HG03066 (cell line): ENCODE measurements around the gene BMP8A.
"Not testable (repeated sequence)": the region's sequence is repeated elsewhere in the genome, so short reads cannot be mapped to it uniquely, and the experiment has no call there.

Experiments
- ATAC-seq: cut with Tn5 transposase; IDR thresholded peaks from one replicate; pipeline ENCODE4 v1.9.1; 2021; ENCODE audit warnings: low read depth; ENCODE audit not compliant: unreplicated experiment

Gene BMP8A

GRCh38 chr1:39525366-39526165, 34.1 kb downstream of the BMP8A start:
- ATAC-seq, result peak; percentile 91

- no peak for ATAC-seq
Observed at GRCh38 chr1:39526466-39527189, 35.2 kb downstream of the BMP8A start.

GRCh38 chr1:39527190-39527579, 35.7 kb downstream of the BMP8A start:
- not testable (repeated sequence) for ATAC-seq

- ATAC-seq, result no peak
Observed at GRCh38 chr1:39528082-39528481, 36.6 kb downstream of the BMP8A start.

GRCh38 chr1:39529901-39530535, 38.6 kb downstream of the BMP8A start:
- ATAC-seq, result no peak

GRCh38 chr1:39531526-39531925, 40.1 kb downstream of the BMP8A start:
- no peak for ATAC-seq

GRCh38 chr1:39533442-39533841, 42.0 kb downstream of the BMP8A start:
- no peak for ATAC-seq

- ATAC-seq, result no peak
Observed at GRCh38 chr1:39538531-39539251, 47.3 kb downstream of the BMP8A start.

- no peak for ATAC-seq
Observed at GRCh38 chr1:39539252-39539790, 47.9 kb downstream of the BMP8A start.

- no peak for ATAC-seq
Observed at GRCh38 chr1:39540504-39541031, 49.1 kb downstream of the BMP8A start.

- ATAC-seq, result no peak
Observed at GRCh38 chr1:39542924-39543323, 51.5 kb downstream of the BMP8A start.

GRCh38 chr1:39544327-39544726, 52.9 kb downstream of the BMP8A start:
- no peak for ATAC-seq

- ATAC-seq, result no peak
Observed at GRCh38 chr1:39545531-39545930, 54.1 kb downstream of the BMP8A start.

GRCh38 chr1:39554277-39554676, 62.8 kb downstream of the BMP8A start:
- no peak for ATAC-seq

GRCh38 chr1:39561279-39561678, 69.8 kb downstream of the BMP8A start:
- no peak for ATAC-seq

- no peak for ATAC-seq
Observed at GRCh38 chr1:39562886-39563285, 71.5 kb downstream of the BMP8A start.

GRCh38 chr1:39563669-39564068, 72.2 kb downstream of the BMP8A start:
- no peak for ATAC-seq

GRCh38 chr1:39564340-39564739, 72.9 kb downstream of the BMP8A start:
- ATAC-seq, result no peak

GRCh38 chr1:39564941-39565340, 73.5 kb downstream of the BMP8A start:
- ATAC-seq, result no peak

- ATAC-seq, result no peak
Observed at GRCh38 chr1:39566441-39567137, 75.2 kb downstream of the BMP8A start.
